Amniotic epithelial cell (primary cell): ENCODE results near the gene UBIAD1.
A peak's percentile ranks its signal among the peaks of the same experiment; 100 is the strongest.
"Not testable (repeated sequence)": the region's sequence is repeated elsewhere in the genome, so short reads cannot be mapped to it uniquely, and the experiment has no call there.

ENCODE experiments used
- DNase-seq: peaks from one replicate; pipeline ENCODE4 v3.0.0-alpha.2; 2010; ENCODE audit warnings: low read depth

UBIAD1 gene

GRCh38 chr1:11279630-11280029 is 6.6 kb downstream of the UBIAD1 start:
- no peak for DNase-seq

DNA sequence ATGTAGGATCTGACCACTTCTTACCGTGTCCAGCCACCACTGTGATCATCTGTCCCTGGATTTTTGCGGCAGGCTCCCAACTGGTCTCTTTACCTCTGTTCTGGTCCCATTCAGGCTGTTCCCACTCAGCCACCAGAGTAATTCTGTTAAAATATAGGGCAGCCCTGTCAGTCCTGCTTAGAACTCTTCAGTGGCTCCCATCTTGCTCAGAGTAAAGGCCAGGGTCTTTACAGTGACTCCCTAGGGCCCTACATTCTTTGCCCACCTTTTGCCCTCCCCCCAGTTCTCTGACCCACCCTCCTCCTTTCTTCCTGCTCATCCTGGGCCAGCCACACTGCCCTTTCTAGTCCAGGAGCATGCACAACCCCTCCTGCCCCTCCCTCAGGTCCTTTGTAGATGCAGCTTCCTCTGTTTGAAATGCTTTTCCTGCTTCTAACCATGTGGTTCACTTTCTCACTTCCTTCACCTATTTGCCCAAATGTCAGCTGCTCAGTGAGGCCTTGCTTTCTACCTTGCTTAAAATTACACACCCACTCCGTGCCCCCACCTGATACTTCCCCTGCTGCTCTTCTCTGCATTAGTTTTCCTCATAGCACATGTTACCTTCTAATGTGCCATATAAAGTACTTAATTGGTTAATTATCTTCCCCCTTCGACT is 7.8 kb downstream of the UBIAD1 start:
- no peak for DNase-seq

DNA sequence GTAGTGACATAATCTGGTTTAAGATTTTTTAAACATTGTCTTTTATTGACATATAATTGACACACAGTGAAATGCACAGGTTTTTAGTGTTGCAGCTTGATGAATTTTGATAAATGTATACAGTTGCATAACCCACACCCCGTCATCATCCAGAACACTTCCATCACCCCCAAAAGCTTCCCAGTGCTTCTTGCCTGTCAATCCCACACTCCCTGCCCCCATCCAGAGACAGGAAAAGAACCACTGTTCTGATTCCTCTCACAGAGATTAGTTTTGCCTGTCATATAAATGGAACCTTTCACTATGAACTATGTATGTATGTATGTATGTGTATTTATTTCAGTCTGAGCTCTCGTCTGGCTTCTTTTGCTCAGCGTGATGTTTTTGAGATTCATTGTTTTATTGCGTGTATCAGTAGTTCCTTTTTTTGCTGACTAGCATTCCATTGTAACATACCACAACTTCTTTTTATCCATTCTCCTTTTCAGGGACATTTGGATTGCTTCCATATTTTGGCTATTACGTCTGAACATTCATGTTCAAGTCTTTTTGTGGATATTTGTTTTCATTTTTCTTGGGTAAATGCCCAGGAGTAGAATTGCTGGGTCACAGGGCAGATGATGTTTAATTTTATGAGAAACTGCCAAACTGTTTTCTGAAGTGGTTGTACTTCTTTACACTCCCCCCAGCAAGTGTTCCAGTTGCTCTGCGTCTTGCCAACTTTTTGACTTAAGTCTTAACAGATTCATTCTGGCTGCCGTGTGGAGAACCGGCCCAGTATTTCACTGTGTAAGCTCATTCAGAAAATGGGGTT is 8.7 kb downstream of the UBIAD1 start:
- DNase-seq: peak; percentile 59

DNA sequence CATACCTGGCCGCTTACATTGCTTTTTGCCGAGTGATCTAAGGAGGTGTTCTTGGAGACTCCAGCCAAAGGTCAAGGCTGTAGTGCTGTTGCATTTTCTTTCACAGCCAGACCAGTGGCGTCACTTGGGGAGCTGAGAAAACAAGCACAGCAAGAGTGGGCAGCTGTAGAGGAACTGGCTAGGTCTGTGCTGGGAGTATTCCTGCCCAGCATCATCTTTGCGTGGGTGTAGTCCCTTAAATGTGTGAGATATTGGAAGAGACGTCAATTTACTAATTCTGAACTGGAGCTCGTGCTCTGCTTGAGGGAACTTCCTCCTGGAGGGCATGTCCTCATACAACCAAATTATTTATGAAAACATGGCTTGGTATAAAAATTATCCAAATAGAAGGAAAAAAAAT is 10.2 kb downstream of the UBIAD1 start:
- no peak for DNase-seq

DNA sequence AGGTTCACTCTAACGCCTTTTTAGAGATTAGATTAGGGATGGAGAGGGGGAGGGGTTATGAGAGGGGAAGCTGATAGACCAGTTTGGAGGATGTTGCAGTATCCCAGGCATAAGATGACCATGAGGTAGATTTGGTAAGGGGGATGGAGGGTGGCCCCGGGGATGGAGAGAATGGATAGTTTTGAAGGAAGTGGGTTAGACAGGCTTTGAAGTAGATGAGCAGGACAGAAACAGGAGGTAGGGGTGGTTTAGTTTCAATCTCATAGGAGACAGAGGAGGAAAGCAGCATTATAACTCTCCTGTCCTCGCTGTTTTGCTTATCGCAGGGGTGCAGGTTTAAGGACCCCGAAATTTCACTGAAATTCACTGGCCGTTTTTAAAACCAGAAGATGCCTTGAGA is 11.8 kb downstream of the UBIAD1 start:
- DNase-seq: no peak

DNA sequence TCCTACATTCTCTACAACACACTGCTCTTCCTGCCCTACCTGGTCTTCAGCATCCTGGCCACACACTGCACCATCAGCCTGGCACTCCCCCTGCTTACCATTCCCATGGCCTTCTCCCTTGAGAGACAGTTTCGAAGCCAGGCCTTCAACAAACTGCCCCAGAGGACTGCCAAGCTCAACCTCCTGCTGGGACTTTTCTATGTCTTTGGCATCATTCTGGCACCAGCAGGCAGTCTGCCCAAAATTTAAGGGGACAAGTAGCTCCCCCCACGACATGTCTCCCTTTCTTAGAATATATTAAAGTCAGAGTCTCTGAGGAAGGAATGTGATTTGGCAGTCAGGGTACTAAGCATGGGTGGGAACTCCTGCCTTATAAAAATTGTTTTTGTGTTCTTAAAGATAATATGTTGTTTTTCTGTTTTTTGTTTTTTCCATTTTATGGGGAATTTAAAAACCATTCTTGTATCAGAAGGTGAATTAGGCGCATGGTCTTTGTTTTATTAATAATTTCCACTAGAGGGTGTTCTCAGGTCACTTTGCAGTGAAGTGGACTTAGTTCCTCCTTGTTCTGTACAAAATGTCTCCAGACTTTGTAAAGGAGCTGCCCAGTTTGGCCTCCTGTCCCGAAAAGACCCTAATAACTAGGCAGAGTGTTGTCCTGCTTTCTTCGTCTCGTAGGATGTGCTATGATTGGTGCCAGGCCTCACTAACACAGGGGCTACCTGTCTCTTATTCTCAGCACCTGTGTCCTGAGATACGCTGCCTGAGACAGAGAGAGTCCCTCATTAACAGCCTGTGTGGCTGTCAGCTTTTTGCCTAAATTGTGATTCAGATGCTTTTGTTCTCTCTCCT is 13.1 kb downstream of the UBIAD1 start:
- peak; percentile 18 for DNase-seq

DNA sequence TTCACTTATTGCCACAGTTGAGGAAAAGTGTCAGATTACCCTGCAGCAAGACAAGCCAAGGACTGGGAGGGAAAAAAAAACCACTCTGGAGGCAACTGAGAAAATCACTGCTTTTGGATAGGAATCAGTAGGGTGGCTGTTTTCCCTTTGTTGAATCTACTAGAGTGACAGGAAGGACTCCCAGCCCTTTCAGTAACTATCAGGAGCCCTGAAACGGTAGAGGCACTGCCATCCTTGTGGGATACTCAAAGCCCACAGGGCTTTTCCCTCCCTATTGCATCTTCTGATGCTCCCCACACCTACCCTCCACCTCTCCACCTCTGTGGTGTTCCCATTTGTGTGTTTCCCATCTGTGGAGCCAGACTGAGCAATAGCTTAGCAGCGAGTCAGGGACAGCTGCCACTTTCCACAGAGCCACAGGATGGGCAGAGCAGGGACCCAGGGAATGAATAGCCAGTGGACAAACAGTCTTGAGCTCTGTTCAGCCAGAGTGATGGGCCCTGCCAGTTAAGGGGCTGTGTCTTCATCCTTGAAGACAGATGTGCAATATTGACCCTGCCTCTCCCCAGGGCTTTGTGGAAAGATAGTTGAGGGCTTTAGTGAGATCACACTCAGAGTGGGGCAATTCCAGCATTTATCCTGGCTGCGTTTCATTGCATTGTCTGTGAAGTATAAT is 13.9 kb downstream of the UBIAD1 start:
- DNase-seq: no peak

- no peak for DNase-seq
Observed at GRCh38 chr1:11289064-11289463, 16.1 kb downstream of the UBIAD1 start.

GRCh38 chr1:11291049-11291448 is 18.1 kb downstream of the UBIAD1 start:
- DNase-seq: no peak

DNA sequence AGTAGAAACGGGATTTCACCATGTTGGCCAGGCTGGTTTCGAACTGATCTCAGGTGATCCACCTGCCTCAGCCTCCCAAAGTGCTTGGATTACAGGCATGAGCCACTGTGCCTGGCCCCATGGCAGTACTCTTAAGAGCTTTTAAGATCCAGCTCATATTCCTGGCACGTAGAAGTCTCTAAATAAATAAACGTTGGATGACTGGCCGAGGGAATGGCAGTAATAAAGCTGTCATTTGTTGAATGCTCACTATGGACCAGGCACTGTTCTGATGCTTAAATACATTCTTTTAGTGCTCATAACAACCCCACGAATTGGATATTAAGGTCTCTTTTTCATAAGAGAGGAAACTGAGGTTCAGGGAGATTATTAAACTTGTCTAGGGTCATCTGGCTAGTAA is 20.9 kb downstream of the UBIAD1 start:
- no peak for DNase-seq

GRCh38 chr1:11294951-11295350 is 22.0 kb downstream of the UBIAD1 start:
- no peak for DNase-seq

- no peak for DNase-seq
Observed at GRCh38 chr1:11295905-11296304, 22.9 kb downstream of the UBIAD1 start.

DNA sequence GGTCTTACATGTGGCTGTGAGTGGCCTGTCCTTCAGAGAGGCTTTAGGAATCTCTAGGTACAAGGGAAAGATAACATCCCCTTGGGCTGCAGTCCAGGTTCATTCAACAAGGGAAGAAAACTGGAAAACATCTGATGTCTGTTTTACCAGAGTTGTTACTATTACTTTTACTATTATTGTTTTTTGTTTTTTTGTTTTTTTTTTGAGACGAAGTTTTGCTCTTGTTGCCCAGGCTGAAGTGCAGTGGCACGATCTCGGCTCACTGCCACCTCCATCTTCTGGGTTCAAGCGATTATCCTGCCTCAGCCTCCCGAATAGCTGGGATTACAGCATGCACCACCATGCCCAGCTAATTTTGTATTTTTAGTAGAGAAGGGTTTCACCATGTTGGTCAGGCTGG is 24.8 kb downstream of the UBIAD1 start:
- not testable (repeated sequence) for DNase-seq

DNA sequence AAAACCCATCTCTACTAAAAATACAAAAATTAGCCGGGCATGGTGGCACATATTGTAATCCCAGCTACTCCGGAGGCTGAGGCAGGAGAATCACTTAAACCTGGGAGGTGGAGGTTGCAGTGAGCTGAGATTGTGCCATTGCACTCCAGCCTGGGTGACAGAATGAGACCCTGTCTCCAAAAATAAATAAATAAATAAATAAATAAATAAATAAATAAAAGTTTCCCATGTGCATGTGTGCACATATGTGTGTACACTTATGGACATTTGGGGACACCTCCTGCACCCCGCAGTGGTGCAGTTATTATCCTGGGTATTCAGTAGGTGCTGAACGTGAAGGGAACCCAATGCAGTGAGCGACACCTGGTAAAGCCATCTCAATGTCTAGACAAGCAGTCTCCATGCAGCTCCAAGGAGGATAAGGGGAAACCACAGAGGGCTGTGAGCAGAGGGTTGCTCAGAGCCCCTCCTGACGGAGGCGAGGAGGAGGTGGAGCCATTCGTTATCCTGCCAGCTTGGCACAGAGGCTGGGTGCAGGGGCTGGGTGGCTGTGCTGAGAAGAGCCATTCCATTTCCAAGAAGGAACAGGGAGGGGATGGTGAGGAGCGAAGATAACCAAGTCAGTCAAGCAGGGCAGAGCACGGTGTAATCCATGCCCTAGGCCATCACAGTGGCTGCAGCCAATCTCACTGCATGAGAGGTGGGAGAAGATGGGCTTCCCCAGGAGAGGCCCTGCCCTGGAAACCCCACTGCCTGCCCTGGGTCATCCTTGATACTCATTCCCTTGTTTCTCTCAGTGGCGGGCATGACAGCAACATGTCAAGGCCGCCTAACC is 25.6 kb downstream of the UBIAD1 start:
- DNase-seq: no peak

- DNase-seq: no peak
Observed at GRCh38 chr1:11299225-11299574, 26.2 kb downstream of the UBIAD1 start.

DNA sequence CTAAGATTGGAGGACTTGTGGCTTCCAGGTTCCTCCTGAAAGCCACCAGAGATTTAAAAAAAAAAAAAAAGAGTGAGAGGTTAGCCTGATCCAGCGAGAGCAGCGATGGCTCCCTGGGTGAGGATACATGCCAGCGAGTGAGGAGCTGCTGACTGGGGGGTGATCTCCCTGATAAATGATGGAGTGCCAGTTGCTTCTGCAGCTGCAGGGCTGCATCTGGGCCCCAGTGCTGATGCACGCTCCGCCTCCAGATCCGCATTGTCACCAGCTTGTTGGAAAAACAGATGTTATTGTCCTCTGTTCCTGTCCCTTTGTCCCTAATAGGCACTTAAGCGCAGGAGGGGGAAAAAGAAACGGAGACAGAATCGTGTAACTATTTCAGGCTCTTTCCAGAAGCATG is 28.6 kb downstream of the UBIAD1 start:
- DNase-seq: no peak

GRCh38 chr1:11302366-11302765 is 29.4 kb downstream of the UBIAD1 start:
- no peak for DNase-seq

GRCh38 chr1:11305516-11305915 is 32.5 kb downstream of the UBIAD1 start:
- not testable (repeated sequence) for DNase-seq

- DNase-seq: peak; percentile 55
Observed at GRCh38 chr1:11307852-11308251, 34.9 kb downstream of the UBIAD1 start.

- DNase-seq: no peak
Observed at GRCh38 chr1:11308699-11309224, 35.8 kb downstream of the UBIAD1 start.

- DNase-seq: no peak
Observed at GRCh38 chr1:11309385-11309784, 36.4 kb downstream of the UBIAD1 start.
